Fibroblast of skin of right quadriceps (primary cell): ENCODE measurements around the gene DAPL1.
"Not testable (repeated sequence)": the region's sequence is repeated elsewhere in the genome, so short reads cannot be mapped to it uniquely, and the experiment has no call there.

ENCODE experiments used
- DNase-seq: peaks from one replicate; pipeline ENCODE4 v3.0.0-alpha.2; 2013

The DAPL1 gene

GRCh38 chr2:158825021-158825420 lies 29.9 kb downstream of the DAPL1 start:
- no peak for DNase-seq

GRCh38 chr2:158826965-158827364 lies 31.8 kb downstream of the DAPL1 start:
- no peak for DNase-seq

GRCh38 chr2:158828378-158829164 lies 33.5 kb downstream of the DAPL1 start:
- peak; percentile 25 for DNase-seq

GRCh38 chr2:158829167-158829566 lies 34.0 kb downstream of the DAPL1 start:
- no peak for DNase-seq

GRCh38 chr2:158830201-158830600 lies 35.1 kb downstream of the DAPL1 start:
- DNase-seq, result no peak

- DNase-seq, result no peak
These were observed 40.3 kb downstream of the DAPL1 start for GRCh38 chr2:158835431-158835830.

GRCh38 chr2:158837645-158838044 lies 42.5 kb downstream of the DAPL1 start:
- no peak for DNase-seq

- DNase-seq, result peak; percentile 82
These were observed 46.7 kb downstream of the DAPL1 start for GRCh38 chr2:158841850-158842249.

- DNase-seq, result no peak
These were observed 50.3 kb downstream of the DAPL1 start for GRCh38 chr2:158845444-158845843.

GRCh38 chr2:158845859-158846258 lies 50.7 kb downstream of the DAPL1 start:
- peak; percentile 8 for DNase-seq

- DNase-seq, result not testable (repeated sequence)
These were observed 52.4 kb downstream of the DAPL1 start for GRCh38 chr2:158847526-158847925.

- DNase-seq, result not testable (repeated sequence)
These were observed 53.2 kb downstream of the DAPL1 start for GRCh38 chr2:158848031-158848970.

- peak; percentile 50 for DNase-seq
These were observed 65.1 kb downstream of the DAPL1 start for GRCh38 chr2:158860179-158860578.

GRCh38 chr2:158861626-158862025 lies 66.5 kb downstream of the DAPL1 start:
- not testable (repeated sequence) for DNase-seq

- DNase-seq, result not testable (repeated sequence)
These were observed 70.4 kb downstream of the DAPL1 start for GRCh38 chr2:158865469-158865868.
